Caco-2 (cell line): ENCODE measurements around the gene SLC25A41. TPM values are rescaled to one million over a fixed set of nuclear protein-coding genes. Genes with fewer than 3 reads are reported as not detected.

Experiments used
- BruUV-seq: library from RNA; stranded (reverse); fragments of 400-500 nt; replicated peaks from 2 replicates; lab custom pipeline; 2021; lab: Mats Ljungman, UMichigan
- CTCF ChIA-PET: fragments of 300-600 bp; sonication (Branson Sonifier 250); formaldehyde crosslinking; loops from one replicate; lab custom pipeline; 2022; ENCODE audit warnings: antibody characterized with exemption; lab: Charles Lee
- POLR2A ChIA-PET: fragments of 300-600 bp; sonication (Branson Sonifier 250); formaldehyde crosslinking; loops from one replicate; lab custom pipeline; 2022; ENCODE audit warnings: antibody characterized with exemption; lab: Charles Lee
- DNase-seq, 2 experiments: peaks; one replicate each; pipeline versions ENCODE4 v3.0.0 to v3.0.0-alpha.2; 2020 to 2022
- H3K27me3 ChIP-seq: replicated peaks from 2 replicates; pipeline ENCODE4 v1.6.0; 2011; ENCODE audit warnings: low read length; ENCODE audit not compliant: control insufficient read depth, insufficient read depth
- H3K36me3 ChIP-seq: 2 replicates; pipeline ENCODE4 v1.5.1; 2011; ENCODE audit warnings: low read length; ENCODE audit not compliant: control insufficient read depth, insufficient read depth
- H3K4me1 ChIP-seq: fragments of 250-450 bp; sonication (Bioruptor Pico); 2 replicates; pipeline ENCODE4 v1.5.1; 2020; ENCODE audit warnings: mild to moderate bottlenecking
- H3K4me3 ChIP-seq: 2 replicates; pipeline ENCODE4 v1.5.1; 2011; ENCODE audit warnings: low read depth, mild to moderate bottlenecking, control low read depth, low read length
- H3K9me3 ChIP-seq: fragments of 250-450 bp; sonication (Bioruptor Pico); 2 replicates; pipeline ENCODE4 v1.5.1; 2020; ENCODE audit warnings: mild to moderate bottlenecking, moderate library complexity
- H3K27ac Mint-ChIP-seq: one replicate; pipeline ENCODE4 v1.8.0; 2022; ENCODE audit warnings: mixed read lengths; ENCODE audit not compliant: unreplicated experiment
- H3K27me3 Mint-ChIP-seq: one replicate; pipeline ENCODE4 v1.8.0; 2022; ENCODE audit warnings: mixed read lengths; ENCODE audit not compliant: insufficient read depth, unreplicated experiment
- H3K36me3 Mint-ChIP-seq: one replicate; pipeline ENCODE4 v1.8.0; 2022; ENCODE audit warnings: mild to moderate bottlenecking, mixed read lengths; ENCODE audit not compliant: insufficient read depth, unreplicated experiment
- H3K4me1 Mint-ChIP-seq: one replicate; pipeline ENCODE4 v1.8.0; 2022; ENCODE audit warnings: low read depth, mixed read lengths; ENCODE audit not compliant: unreplicated experiment
- H3K4me3 Mint-ChIP-seq: one replicate; pipeline ENCODE4 v1.8.0; 2022; ENCODE audit warnings: mild to moderate bottlenecking, moderate library complexity, mixed read lengths; ENCODE audit not compliant: unreplicated experiment
- H3K9me3 Mint-ChIP-seq: one replicate; pipeline ENCODE4 v1.8.0; 2022; ENCODE audit warnings: mixed read lengths; ENCODE audit not compliant: unreplicated experiment
- intact Hi-C: fragments of 100-400 bp; cut with micrococcal nuclease; formaldehyde crosslinking; loops from one replicate; pipeline ENCODE4 v1.10.0; 2022; ENCODE audit not compliant: unreplicated experiment
- total RNA-seq: library from RNA; stranded (reverse); gene quantifications from 2 replicates; pipeline ENCODE4 v1.2.3, GENCODE V29; 2022
- TF ChIP-seq, protein P1 (sequence below), 2 experiments: fragments of 200-600 bp in 1 of 2; IDR thresholded peaks; 1 replicate in 1 of 2; 2 replicates in 1 of 2; pipeline versions ENCODE4 v1.5.1 to v1.8.0; 2011 to 2022; ENCODE audit warnings: antibody characterized with exemption in 1 of 2, control low read depth in 1 of 2, inconsistent platforms in 1 of 2, low read depth in 1 of 2, low read length in 1 of 2, mild to moderate bottlenecking in 1 of 2, moderate library complexity in 1 of 2; ENCODE audit not compliant: insufficient read depth in 1 of 2, severe bottlenecking in 1 of 2, unreplicated experiment in 1 of 2

The SLC25A41 gene
- total RNA-seq, 1 experiment from 2014 or later: not detected

DNA sequence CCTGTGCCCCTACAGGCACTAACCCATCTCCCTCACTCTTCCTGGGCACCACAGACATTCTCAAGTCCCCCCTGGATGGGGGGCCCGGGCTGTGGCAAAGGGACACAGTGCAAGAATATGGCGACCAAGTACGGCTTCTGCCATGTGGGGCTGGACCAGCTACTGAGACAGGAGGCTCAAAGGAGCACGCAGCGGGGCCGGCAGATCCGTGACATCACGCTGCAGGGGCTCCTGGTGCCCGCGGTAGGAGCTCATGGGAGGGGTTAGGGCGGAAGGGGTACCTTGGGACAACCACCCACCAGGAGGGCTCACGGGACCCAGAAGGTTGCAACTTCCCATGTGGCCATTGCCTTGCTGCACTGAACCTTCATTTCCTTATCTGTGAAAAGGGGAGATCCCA, 37.3 kb downstream of the SLC25A41 start:
- Mint-ChIP-seq H3K9me3 (no peaks in the 10 kb centered on the region), H3K27me3 (no peaks in the 10 kb centered on the region), H3K4me1 (peaks cover 21% of the 10 kb centered on the region), H3K36me3 (peaks cover 19% of the 10 kb centered on the region), H3K27ac (no peak overlapping the region), H3K4me3 (no peak overlapping the region)
- Histone ChIP-seq H3K4me3 (no peak overlapping the region), H3K36me3 (no peaks in the 10 kb centered on the region; the same call in 1 of the 2 replicates), H3K9me3 (no peaks in the 10 kb centered on the region), H3K27me3 (no peaks in the 10 kb centered on the region), H3K4me1 (peaks cover 8% of the 10 kb centered on the region)
- TF ChIP-seq, protein P1, sequence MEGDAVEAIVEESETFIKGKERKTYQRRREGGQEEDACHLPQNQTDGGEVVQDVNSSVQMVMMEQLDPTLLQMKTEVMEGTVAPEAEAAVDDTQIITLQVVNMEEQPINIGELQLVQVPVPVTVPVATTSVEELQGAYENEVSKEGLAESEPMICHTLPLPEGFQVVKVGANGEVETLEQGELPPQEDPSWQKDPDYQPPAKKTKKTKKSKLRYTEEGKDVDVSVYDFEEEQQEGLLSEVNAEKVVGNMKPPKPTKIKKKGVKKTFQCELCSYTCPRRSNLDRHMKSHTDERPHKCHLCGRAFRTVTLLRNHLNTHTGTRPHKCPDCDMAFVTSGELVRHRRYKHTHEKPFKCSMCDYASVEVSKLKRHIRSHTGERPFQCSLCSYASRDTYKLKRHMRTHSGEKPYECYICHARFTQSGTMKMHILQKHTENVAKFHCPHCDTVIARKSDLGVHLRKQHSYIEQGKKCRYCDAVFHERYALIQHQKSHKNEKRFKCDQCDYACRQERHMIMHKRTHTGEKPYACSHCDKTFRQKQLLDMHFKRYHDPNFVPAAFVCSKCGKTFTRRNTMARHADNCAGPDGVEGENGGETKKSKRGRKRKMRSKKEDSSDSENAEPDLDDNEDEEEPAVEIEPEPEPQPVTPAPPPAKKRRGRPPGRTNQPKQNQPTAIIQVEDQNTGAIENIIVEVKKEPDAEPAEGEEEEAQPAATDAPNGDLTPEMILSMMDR (IDR thresholded peaks at IDR 0.05; ENCODE audit: insufficient read depth in 1 of 2, low read depth in 1 of 2, low read length in 1 of 2, severe bottlenecking in 1 of 2, unreplicated experiment in 1 of 2): no peak
- intact Hi-C loops: no loop called here
- POLR2A ChIA-PET: no interaction called here
- no TSS peak for BruUV-seq
- DNase-seq: no peak
- CTCF ChIA-PET: no interaction called here

DNA sequence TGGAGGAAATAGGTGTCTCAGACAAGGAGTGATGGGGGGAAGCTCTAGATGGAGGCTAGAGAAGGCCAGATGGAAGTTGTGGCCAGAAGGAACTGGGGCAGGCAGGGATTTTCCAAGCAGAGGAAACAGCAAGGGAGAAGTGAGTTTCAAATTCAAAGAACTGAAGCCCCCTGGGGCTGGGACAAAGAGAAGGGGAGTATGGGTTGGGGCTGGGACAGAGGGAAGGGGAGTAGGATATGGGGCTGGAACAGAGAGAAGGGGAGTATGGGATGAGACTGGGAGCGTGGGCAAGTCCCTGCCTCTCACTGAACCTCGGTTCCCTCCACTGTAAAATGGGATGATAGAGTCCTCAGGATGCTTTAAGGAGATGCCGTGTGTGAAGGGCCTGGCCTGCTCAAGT, 38.7 kb downstream of the SLC25A41 start:
- TF ChIP-seq, protein P1 (IDR thresholded peaks at IDR 0.05; ENCODE audit: insufficient read depth in 1 of 2, low read depth in 1 of 2, low read length in 1 of 2, severe bottlenecking in 1 of 2, unreplicated experiment in 1 of 2): no peak
- Histone ChIP-seq H3K27me3 (no peaks in the 10 kb centered on the region), H3K4me1 (peaks cover 5% of the 10 kb centered on the region), H3K36me3 (peaks cover 2% of the 10 kb centered on the region), H3K9me3 (no peaks in the 10 kb centered on the region), H3K4me3 (no peak overlapping the region)
- BruUV-seq: no TSS peak
- no peak for DNase-seq
- no peaks in the 10 kb centered on the region for H3K9me3 Mint-ChIP-seq
- H3K36me3 Mint-ChIP-seq: peaks cover 31% of the 10 kb centered on the region
- H3K4me1 Mint-ChIP-seq: peaks cover 16% of the 10 kb centered on the region
- no peaks in the 10 kb centered on the region for H3K27me3 Mint-ChIP-seq
- CTCF ChIA-PET: no interaction called here
- no peak overlapping the region for H3K4me3 Mint-ChIP-seq
- intact Hi-C loops: no loop called here
- POLR2A ChIA-PET: no interaction called here
- peak overlapping the region; percentile 88 for H3K27ac Mint-ChIP-seq

DNA sequence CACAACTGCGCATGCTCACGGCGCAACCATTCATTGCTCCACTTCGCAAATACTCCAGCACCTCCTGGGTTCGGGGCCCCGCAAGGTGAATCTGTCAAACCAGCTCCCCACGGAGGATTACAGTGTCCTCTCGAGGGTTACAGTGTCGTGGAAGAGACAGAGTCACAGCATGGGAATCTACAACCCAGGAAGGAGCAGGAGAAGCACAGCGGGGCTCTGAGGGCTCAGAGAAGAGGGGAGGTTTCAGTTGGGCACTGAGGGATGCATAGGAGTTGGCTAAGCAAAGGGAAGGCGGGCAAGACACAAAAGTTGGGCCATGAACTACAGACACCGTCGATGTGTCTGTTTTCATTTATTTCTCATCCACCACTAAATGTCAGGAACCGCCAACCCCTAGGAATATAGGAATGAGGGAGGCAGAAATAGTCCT, 39.6 kb downstream of the SLC25A41 start:
- Mint-ChIP-seq H3K9me3 (no peaks in the 10 kb centered on the region), H3K4me3 (peak overlapping the region; percentile 85), H3K27me3 (no peaks in the 10 kb centered on the region), H3K36me3 (peaks cover 39% of the 10 kb centered on the region), H3K4me1 (peaks cover 15% of the 10 kb centered on the region), H3K27ac (peak overlapping the region; percentile 88)
- Histone ChIP-seq H3K4me3 (peak overlapping the region; percentile 83), H3K36me3 (peaks cover 2% of the 10 kb centered on the region), H3K27me3 (no peaks in the 10 kb centered on the region), H3K4me1 (peaks cover 5% of the 10 kb centered on the region), H3K9me3 (no peaks in the 10 kb centered on the region)
- intact Hi-C loops: loop anchor here (1.0 to 2.0 kb wide), 2 partner anchors 9 to 21 kb away; partner anchors contain the start of gene ALKBH7
- ChIA-PET POLR2A (interaction anchor here (0.8 to 1.9 kb wide), 3 partner anchors 9 to 31 kb away, joined by 3 to 21 read pairs (median 3); partner anchors contain the start of genes ALKBH7 and KHSRP), CTCF (interaction anchor here (0.5 to 1.4 kb wide), 4 partner anchors 8 to 707 kb away, joined by 3 to 4 read pairs (median 4); partner anchors contain the start of gene ALKBH7)
- BruUV-seq: TSS peak; percentile 81
- DNase-seq: no peak
- TF ChIP-seq, protein P1 (IDR thresholded peaks at IDR 0.05; ENCODE audit: insufficient read depth in 1 of 2, low read depth in 1 of 2, low read length in 1 of 2, severe bottlenecking in 1 of 2, unreplicated experiment in 1 of 2): no peak
